Measurements from ENCODE around the gene SLC44A1.

Gene SLC44A1

GRCh38 chr9:105443121-105443520 lies 198.7 kb downstream of the SLC44A1 start:
- DNase-seq (ENCODE audit: low spot score in 2 of 2) (no peak), ATAC-seq (no peak)
- Mint-ChIP-seq H3K27ac (no peak overlapping the region), H3K4me3 (no peak overlapping the region), H3K4me1 (peaks cover 15% of the 10 kb centered on the region), H3K36me3 (no peaks in the 10 kb centered on the region), H3K9me3 (no peaks in the 10 kb centered on the region)

- Mint-ChIP-seq H3K9me3 (no peaks in the 10 kb centered on the region), H3K4me3 (no peak overlapping the region), H3K4me1 (peaks cover 23% of the 10 kb centered on the region), H3K27ac (no peak overlapping the region), H3K36me3 (no peaks in the 10 kb centered on the region)
- DNase-seq (ENCODE audit: low spot score in 2 of 2) (no peak), ATAC-seq (no peak)
Observed at GRCh38 chr9:105444130-105444529, 199.7 kb downstream of the SLC44A1 start.

DNA sequence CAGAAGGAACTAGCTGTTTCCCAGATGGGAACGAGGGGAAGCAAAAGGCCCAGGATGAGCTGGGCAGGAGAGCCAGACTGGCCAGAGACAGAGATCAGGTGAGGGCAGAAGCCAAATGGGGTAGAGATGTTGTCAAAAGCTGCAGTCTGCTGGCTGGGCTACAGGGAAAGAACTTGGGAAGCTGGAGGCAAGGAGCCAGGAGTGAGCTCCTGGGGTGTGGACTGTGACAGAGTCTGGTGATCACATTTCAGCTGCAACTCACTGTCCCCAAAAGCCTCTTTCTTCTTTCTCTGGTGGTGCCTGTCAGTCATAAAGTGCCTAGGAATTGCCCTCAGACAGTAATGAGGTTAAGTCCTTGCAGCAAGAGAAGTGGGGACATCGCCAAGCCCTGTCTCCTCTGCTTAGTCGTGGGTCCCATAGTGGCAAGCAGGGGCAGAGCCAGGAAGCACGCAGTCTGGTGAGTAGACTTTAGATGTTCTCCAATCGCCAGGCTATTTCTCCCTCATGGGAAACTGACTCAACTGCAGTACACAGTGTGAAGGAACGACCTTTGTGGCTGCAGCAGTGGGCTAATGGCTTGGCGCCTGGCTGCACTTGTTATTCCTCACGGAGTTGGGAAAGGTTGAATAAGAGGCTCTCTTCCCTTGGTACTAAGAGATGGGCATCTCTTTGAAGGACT lies 200.9 kb downstream of the SLC44A1 start:
- Mint-ChIP-seq H3K9me3 (no peaks in the 10 kb centered on the region), H3K4me1 (peaks cover 23% of the 10 kb centered on the region), H3K4me3 (no peak overlapping the region), H3K27ac (no peak overlapping the region), H3K36me3 (no peaks in the 10 kb centered on the region)
- DNase-seq (ENCODE audit: low spot score in 2 of 2) = no peak
- ATAC-seq = no peak

- no peaks in the 10 kb centered on the region for H3K9me3 Mint-ChIP-seq
- no peak for ATAC-seq
- peak overlapping the region; percentile 81 for H3K4me3 Mint-ChIP-seq
- peaks cover 23% of the 10 kb centered on the region for H3K4me1 Mint-ChIP-seq
- DNase-seq (ENCODE audit: low spot score in 2 of 2) = no peak
- no peaks in the 10 kb centered on the region for H3K36me3 Mint-ChIP-seq
- peak overlapping the region; percentile 92 for H3K27ac Mint-ChIP-seq
Observed at GRCh38 chr9:105447386-105447813, 202.9 kb downstream of the SLC44A1 start.

DNA sequence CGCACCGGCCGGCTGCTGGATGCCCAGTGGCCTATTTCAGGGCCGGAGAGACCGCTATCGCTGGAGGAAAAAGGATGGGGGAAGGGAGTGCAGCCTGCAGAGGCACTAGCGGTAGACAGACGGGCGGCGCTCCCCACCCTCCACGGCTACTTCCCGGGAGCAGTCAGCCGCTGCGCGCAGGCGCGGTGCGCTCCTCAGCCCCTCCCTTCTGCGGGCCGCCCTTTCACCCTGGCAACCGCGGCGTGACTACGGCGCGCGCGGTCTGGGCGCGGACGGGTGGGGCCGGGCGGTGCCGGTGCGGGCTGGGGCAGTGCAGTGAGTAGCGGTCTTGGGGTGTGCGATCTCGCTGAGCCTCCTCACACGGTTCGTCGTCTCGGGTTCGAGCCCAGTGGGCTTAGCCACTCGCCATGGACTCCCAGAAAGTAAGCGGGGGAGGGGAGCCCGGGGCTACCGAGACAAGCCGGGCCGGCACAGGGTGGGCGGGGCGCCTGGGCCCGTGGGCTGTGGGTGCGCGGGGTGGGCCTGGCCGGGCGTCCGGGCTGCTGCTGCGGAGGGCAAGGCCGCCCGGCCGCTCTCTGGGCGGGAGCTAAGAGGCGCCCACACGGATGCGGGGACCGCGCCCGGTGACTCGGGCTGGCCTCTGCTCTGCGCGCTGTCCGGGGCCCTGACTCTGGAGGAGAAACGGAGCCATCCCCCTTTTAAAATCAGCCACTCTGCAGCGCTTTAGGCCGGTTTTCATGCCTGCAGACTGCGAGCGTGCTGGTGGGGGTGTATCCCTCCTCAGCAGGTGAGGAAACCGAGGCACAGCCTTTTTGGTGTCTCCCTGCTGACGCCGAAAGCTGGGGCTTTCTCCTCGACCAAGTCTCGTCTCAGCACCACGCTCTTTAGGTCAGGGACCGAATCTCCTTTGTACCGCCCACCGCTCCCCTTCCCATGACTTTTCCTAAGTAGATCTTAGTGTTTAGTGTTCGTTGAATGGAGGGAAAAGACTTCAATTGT lies 203.7 kb downstream of the SLC44A1 start, which contains the start of gene FSD1L:
Gene FSD1L, plus strand, starts transcription at position 221 of the 999 bp plus-strand sequence. Its CDS starts 187 bp downstream, at position 408.
- Mint-ChIP-seq H3K4me3 (peak within 1 kb of the TSS; percentile 81), H3K27ac (peak within 1 kb of the TSS; percentile 92), H3K36me3 (no peaks in the 10 kb centered on the region), H3K4me1 (peaks cover 23% of the 10 kb centered on the region), H3K9me3 (no peaks in the 10 kb centered on the region)
- ATAC-seq = peak; percentile 93
- DNase-seq (ENCODE audit: low spot score in 2 of 2) = peak; percentile 72 to 90

DNA sequence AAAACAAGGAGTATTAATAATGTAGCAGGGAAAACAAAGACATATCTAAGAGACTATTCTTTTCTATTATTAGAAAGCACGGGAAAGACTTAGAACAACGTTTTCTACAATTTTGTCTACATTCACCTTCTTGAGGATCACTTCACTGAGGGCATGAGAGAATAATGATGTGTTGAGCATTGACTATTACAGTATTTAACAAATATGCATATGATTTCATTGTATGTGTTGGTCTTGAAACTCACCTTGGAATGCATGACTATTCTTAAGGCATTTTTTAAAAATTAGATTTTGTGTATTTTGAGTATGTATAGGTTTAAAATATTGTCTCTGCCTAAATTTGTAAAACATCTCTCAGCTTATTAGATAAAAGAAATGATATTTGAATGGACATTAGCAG lies 204.6 kb downstream of the SLC44A1 start:
- DNase-seq (ENCODE audit: low spot score in 2 of 2) = no peak
- H3K9me3 Mint-ChIP-seq = no peaks in the 10 kb centered on the region
- H3K4me1 Mint-ChIP-seq = peaks cover 17% of the 10 kb centered on the region
- H3K36me3 Mint-ChIP-seq = no peaks in the 10 kb centered on the region
- peak overlapping the region; percentile 81 for H3K4me3 Mint-ChIP-seq
- no peak overlapping the region for H3K27ac Mint-ChIP-seq
- no peak for ATAC-seq

GRCh38 chr9:105452185-105452584 lies 207.7 kb downstream of the SLC44A1 start:
- no peak overlapping the region for H3K27ac Mint-ChIP-seq
- H3K9me3 Mint-ChIP-seq = no peaks in the 10 kb centered on the region
- no peak overlapping the region for H3K4me3 Mint-ChIP-seq
- DNase-seq (ENCODE audit: low spot score in 2 of 2) (no peak), ATAC-seq (no peak)
- H3K36me3 Mint-ChIP-seq = no peaks in the 10 kb centered on the region
- peaks cover 13% of the 10 kb centered on the region for H3K4me1 Mint-ChIP-seq

DNA sequence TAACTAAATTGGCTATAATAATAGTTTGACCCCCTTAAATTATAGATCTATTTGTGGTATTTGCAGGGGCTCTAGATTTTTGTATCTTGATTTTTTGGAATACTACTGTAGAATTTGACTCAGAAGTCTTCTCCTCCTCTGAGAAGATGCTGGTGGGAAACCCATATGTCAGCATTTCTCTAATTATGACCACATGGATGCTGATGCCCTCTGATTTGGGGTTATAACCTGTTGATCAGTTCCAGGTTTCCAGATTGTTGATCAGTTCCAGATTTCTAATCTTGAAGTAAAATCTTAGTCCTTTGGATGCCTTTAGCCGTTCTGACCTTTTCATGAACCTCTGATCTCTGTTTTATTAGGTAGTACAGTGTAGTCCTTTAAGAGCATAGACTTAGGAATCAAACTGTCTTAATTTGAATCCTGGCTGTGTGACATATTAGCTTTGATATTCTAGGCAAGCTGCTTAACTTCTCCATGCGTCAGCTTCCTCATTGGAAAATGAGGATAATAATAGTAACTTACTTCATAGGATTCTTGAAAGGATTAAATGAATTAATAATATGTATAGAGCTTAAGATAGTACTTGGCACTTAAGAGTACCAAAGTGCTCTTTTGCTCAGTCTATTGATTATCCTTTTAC lies 211.5 kb downstream of the SLC44A1 start:
- Mint-ChIP-seq H3K27ac (no peak overlapping the region), H3K9me3 (peaks cover 3% of the 10 kb centered on the region), H3K4me3 (no peak overlapping the region), H3K36me3 (no peaks in the 10 kb centered on the region), H3K4me1 (no peaks in the 10 kb centered on the region)
- ATAC-seq (no peak), DNase-seq (ENCODE audit: low spot score in 2 of 2) (no peak)

DNA sequence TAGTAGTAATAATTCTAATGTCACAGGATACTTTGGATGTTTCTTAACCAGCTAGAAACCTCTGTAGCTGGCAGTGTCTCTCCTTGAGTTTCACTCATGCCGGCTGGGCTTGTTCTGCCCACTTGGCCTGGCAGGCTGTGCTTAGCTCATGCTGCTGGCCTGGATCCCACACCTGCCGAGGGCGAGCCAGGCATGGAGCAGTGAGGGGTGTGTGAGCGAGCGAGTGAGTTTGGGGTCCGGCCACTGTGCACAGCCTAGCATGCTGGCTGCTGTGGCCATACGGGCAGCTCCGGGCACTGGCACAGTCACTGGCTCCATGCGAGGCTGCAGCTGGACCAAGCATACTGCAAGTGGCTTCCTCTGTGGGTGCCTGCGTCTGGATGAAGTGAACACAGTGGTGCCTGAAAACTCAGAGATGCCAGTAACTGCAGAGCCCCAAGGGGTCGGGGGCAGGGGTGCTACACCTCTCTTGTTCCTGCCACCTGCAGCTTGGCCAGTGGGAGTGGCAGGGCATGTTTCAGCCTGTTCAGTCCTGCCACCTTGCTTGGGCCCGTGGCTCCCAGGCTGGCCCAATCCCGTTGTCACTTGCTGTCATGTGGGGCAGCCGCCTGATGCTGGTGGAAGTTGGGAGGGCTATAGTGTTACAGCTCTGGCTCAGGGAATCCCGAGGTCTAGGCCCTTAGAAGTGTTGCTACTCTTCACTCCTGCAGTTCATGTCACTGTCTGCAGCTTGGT lies 213.3 kb downstream of the SLC44A1 start:
- no peak overlapping the region for H3K27ac Mint-ChIP-seq
- no peak overlapping the region for H3K4me3 Mint-ChIP-seq
- peaks cover 3% of the 10 kb centered on the region for H3K9me3 Mint-ChIP-seq
- H3K36me3 Mint-ChIP-seq = no peaks in the 10 kb centered on the region
- ATAC-seq (peak; percentile 26), DNase-seq (ENCODE audit: low spot score in 2 of 2) (no peak)
- no peaks in the 10 kb centered on the region for H3K4me1 Mint-ChIP-seq

- ATAC-seq = no peak
Observed at GRCh38 chr9:105458404-105458803, 214.0 kb downstream of the SLC44A1 start.

DNA sequence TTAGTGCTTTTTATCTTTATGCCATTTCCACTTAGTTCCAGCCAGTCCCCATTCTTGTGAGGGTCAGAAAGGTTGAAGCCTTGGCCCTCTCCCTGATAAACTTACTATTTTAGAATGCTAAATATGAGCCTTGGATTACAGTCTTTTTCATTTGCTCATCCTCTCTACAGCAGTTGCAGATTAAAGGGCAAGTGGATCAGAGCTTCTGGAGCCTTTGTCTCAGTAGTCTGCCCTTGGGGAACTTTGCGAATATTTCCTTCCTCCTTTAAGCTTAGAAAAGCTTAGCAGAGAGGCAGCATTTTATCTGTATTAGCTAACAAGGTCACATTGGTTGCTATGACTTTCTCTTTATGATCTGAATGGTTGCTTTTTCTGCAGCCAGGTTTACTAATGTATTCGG lies 214.9 kb downstream of the SLC44A1 start:
- H3K9me3 Mint-ChIP-seq = peaks cover 3% of the 10 kb centered on the region
- H3K27ac Mint-ChIP-seq = no peak overlapping the region
- no peaks in the 10 kb centered on the region for H3K4me1 Mint-ChIP-seq
- DNase-seq (ENCODE audit: low spot score in 2 of 2) = no peak
- ATAC-seq = no peak
- no peak overlapping the region for H3K4me3 Mint-ChIP-seq
- H3K36me3 Mint-ChIP-seq = no peaks in the 10 kb centered on the region

More at GRCh38 chr9:105458404-105458803, 214.0 kb downstream of the SLC44A1 start:
- H3K9me3 Mint-ChIP-seq = peaks cover 3% of the 10 kb centered on the region
- H3K27ac Mint-ChIP-seq = no peak overlapping the region
- H3K4me1 Mint-ChIP-seq = no peaks in the 10 kb centered on the region
- DNase-seq (ENCODE audit: low spot score in 2 of 2) = no peak
- no peak overlapping the region for H3K4me3 Mint-ChIP-seq
- no peaks in the 10 kb centered on the region for H3K36me3 Mint-ChIP-seq

- DNase-seq (ENCODE audit: low spot score in 2 of 2) (no peak), ATAC-seq (no peak)
- Mint-ChIP-seq H3K4me1 (no peaks in the 10 kb centered on the region), H3K9me3 (no peaks in the 10 kb centered on the region), H3K36me3 (no peaks in the 10 kb centered on the region), H3K27ac (no peak overlapping the region), H3K4me3 (no peak overlapping the region)
Observed at GRCh38 chr9:105466898-105467455, 222.5 kb downstream of the SLC44A1 start.

GRCh38 chr9:105468875-105469274 lies 224.4 kb downstream of the SLC44A1 start:
- ATAC-seq (no peak), DNase-seq (ENCODE audit: low spot score in 2 of 2) (no peak)
- no peaks in the 10 kb centered on the region for H3K9me3 Mint-ChIP-seq
- no peaks in the 10 kb centered on the region for H3K4me1 Mint-ChIP-seq
- H3K27ac Mint-ChIP-seq = no peak overlapping the region
- H3K36me3 Mint-ChIP-seq = no peaks in the 10 kb centered on the region
- H3K4me3 Mint-ChIP-seq = no peak overlapping the region

GRCh38 chr9:105473221-105473620 lies 228.8 kb downstream of the SLC44A1 start:
- no peak for ATAC-seq
- Mint-ChIP-seq H3K36me3 (no peaks in the 10 kb centered on the region), H3K4me3 (no peak overlapping the region), H3K4me1 (no peaks in the 10 kb centered on the region), H3K27ac (no peak overlapping the region), H3K9me3 (no peaks in the 10 kb centered on the region)
- DNase-seq (ENCODE audit: low spot score in 2 of 2) = no peak
